MCF 10A (cell line): ENCODE measurements around the gene DCAF5. TPM values are rescaled to one million over a fixed set of nuclear protein-coding genes. Genes with fewer than 3 reads are reported as not detected.

Experiments used
- BruUV-seq: library from RNA; stranded (reverse); fragments of 400-500 nt; replicated peaks from 2 replicates; lab custom pipeline; 2021; lab: Mats Ljungman, UMichigan
- CTCF ChIA-PET: fragments of 300-600 bp; sonication (Branson Sonifier 250); formaldehyde crosslinking; extraction: SDS; loops from one replicate; lab custom pipeline; 2021; ENCODE audit warnings: antibody characterized with exemption, inconsistent platforms; lab: Yijun Ruan, JAX
- POLR2A ChIA-PET: fragments of 300-600, 350-650 bp; sonication (Branson Sonifier 250); formaldehyde crosslinking; extraction: SDS; loops from one replicate; lab custom pipeline; 2020; ENCODE audit warnings: antibody characterized with exemption, inconsistent platforms; lab: Yijun Ruan, JAX
- DNase-seq: peaks from one replicate; pipeline ENCODE4 v3.0.0-alpha.2; 2018; ENCODE audit not compliant: unreplicated experiment
- H3K27ac Mint-ChIP-seq: one replicate; pipeline ENCODE4 v1.8.0; 2022; ENCODE audit warnings: mild to moderate bottlenecking, low read depth, mixed read lengths; ENCODE audit not compliant: unreplicated experiment
- H3K27me3 Mint-ChIP-seq: one replicate; pipeline ENCODE4 v1.8.0; 2022; ENCODE audit warnings: mixed read lengths; ENCODE audit not compliant: insufficient read depth, unreplicated experiment
- H3K36me3 Mint-ChIP-seq: one replicate; pipeline ENCODE4 v1.8.0; 2022; ENCODE audit warnings: mild to moderate bottlenecking, moderate library complexity, mixed read lengths; ENCODE audit not compliant: insufficient read depth, unreplicated experiment
- H3K4me1 Mint-ChIP-seq: one replicate; pipeline ENCODE4 v1.8.0; 2022; ENCODE audit warnings: mixed read lengths; ENCODE audit not compliant: insufficient read depth, unreplicated experiment
- H3K4me3 Mint-ChIP-seq: one replicate; pipeline ENCODE4 v1.8.0; 2022; ENCODE audit warnings: mild to moderate bottlenecking, moderate library complexity, mixed read lengths; ENCODE audit not compliant: unreplicated experiment
- H3K9me3 Mint-ChIP-seq: one replicate; pipeline ENCODE4 v1.8.0; 2022; ENCODE audit warnings: mixed read lengths; ENCODE audit not compliant: unreplicated experiment
- CTCF ChIP-seq: fragments of 200-600 bp; IDR thresholded peaks from one replicate; pipeline ENCODE4 v1.8.0; 2022; ENCODE audit warnings: antibody characterized with exemption, mild to moderate bottlenecking; ENCODE audit not compliant: unreplicated experiment
- intact Hi-C: fragments of 100-400 bp; cut with micrococcal nuclease; formaldehyde crosslinking; loops from 2 replicates; pipeline ENCODE4 v1.14.1; 2022
- total RNA-seq: library from RNA; stranded (reverse); gene quantifications from 2 replicates; pipeline ENCODE4 v1.2.3, GENCODE V29; 2022

Gene DCAF5
- total RNA-seq, 1 experiment from 2014 or later, result 37.7 TPM

- intact Hi-C loops, result no loop called here
- Mint-ChIP-seq H3K27me3 (no peaks in the 10 kb centered on the region), H3K9me3 (no peaks in the 10 kb centered on the region), H3K36me3 (peaks cover 50% of the 10 kb centered on the region), H3K4me1 (peaks cover 20% of the 10 kb centered on the region), H3K4me3 (no peak overlapping the region), H3K27ac (no peak overlapping the region)
- DNase-seq, result no peak
- POLR2A ChIA-PET, result no interaction called here
- CTCF ChIA-PET, result interaction anchor here (0.8 to 1.2 kb wide), 4 partner anchors 53 to 156 kb away, joined by 3 to 6 read pairs (median 6); no protein-coding TSS in a partner anchor
- TF ChIP-seq CTCF, result no peak
- no TSS peak for BruUV-seq
These were observed 98.9 kb downstream of the DCAF5 start for GRCh38 chr14:69054030-69054429.

- H3K4me1 Mint-ChIP-seq, result peaks cover 25% of the 10 kb centered on the region
- DNase-seq, result no peak
- BruUV-seq, result no TSS peak
- CTCF ChIA-PET, result interaction anchor here (0.5 to 1.0 kb wide), 2 partner anchors 141 to 189 kb away, joined by 3 to 4 read pairs; no protein-coding TSS in a partner anchor
- intact Hi-C loops, result no loop called here
- POLR2A ChIA-PET, result no interaction called here
- no peaks in the 10 kb centered on the region for H3K27me3 Mint-ChIP-seq
- H3K4me3 Mint-ChIP-seq, result no peak overlapping the region
- H3K36me3 Mint-ChIP-seq, result peaks cover 42% of the 10 kb centered on the region
- no peak overlapping the region for H3K27ac Mint-ChIP-seq
- no peak for TF ChIP-seq CTCF
- H3K9me3 Mint-ChIP-seq, result no peaks in the 10 kb centered on the region
These were observed 100.7 kb downstream of the DCAF5 start for GRCh38 chr14:69052181-69052601.

- H3K4me1 Mint-ChIP-seq, result peaks cover 23% of the 10 kb centered on the region
- peaks cover 34% of the 10 kb centered on the region for H3K36me3 Mint-ChIP-seq
- H3K27ac Mint-ChIP-seq, result no peak overlapping the region
- H3K9me3 Mint-ChIP-seq, result no peaks in the 10 kb centered on the region
- H3K27me3 Mint-ChIP-seq, result no peaks in the 10 kb centered on the region
- no peak overlapping the region for H3K4me3 Mint-ChIP-seq
- ChIA-PET POLR2A (interaction anchor here (0.5 to 2.2 kb wide), 6 partner anchors 9 to 1063 kb away, joined by 3 to 5 read pairs (median 3); no protein-coding TSS in a partner anchor), CTCF (interaction anchor here (0.6 to 1.4 kb wide), 7 partner anchors 15 to 244 kb away, joined by 3 to 5 read pairs (median 3); no protein-coding TSS in a partner anchor)
- intact Hi-C loops, result no loop called here
- no peak for TF ChIP-seq CTCF
- DNase-seq, result no peak
- no TSS peak for BruUV-seq
These were observed 102.4 kb downstream of the DCAF5 start for GRCh38 chr14:69050240-69051184.

GRCh38 chr14:69049675-69050074, 103.2 kb downstream of the DCAF5 start:
- CTCF ChIA-PET, result interaction anchor here (0.6 to 1.4 kb wide), 5 partner anchors 29 to 243 kb away, joined by 3 to 5 read pairs (median 3); no protein-coding TSS in a partner anchor
- TF ChIP-seq CTCF, result no peak
- DNase-seq, result peak; percentile 77
- peaks cover 30% of the 10 kb centered on the region for H3K36me3 Mint-ChIP-seq
- no peaks in the 10 kb centered on the region for H3K27me3 Mint-ChIP-seq
- POLR2A ChIA-PET, result interaction anchor here (0.6 to 2.2 kb wide), 3 partner anchors 10 to 26 kb away, joined by 3 to 5 read pairs (median 4); no protein-coding TSS in a partner anchor
- no TSS peak for BruUV-seq
- intact Hi-C loops, result no loop called here
- H3K4me1 Mint-ChIP-seq, result peaks cover 29% of the 10 kb centered on the region
- H3K9me3 Mint-ChIP-seq, result no peaks in the 10 kb centered on the region
- no peak overlapping the region for H3K27ac Mint-ChIP-seq
- no peak overlapping the region for H3K4me3 Mint-ChIP-seq
